Astrocyte of the cerebellum (primary cell): ENCODE results near the gene ACAP2.

Experiments
- DNase-seq: peaks from one replicate; pipeline ENCODE4 v3.0.0-alpha.2; 2011; ENCODE audit warnings: low read depth
- H3K4me3 ChIP-seq: 2 replicates; pipeline ENCODE4 v1.5.1; 2011; ENCODE audit warnings: mild to moderate bottlenecking, low read depth, low read length, moderate library complexity
- CTCF ChIP-seq: IDR thresholded peaks from 2 replicates; pipeline ENCODE4 v1.5.1; 2012; ENCODE audit warnings: low read length, low read depth, moderate library complexity, mild to moderate bottlenecking; ENCODE audit errors: missing control alignments
- in situ Hi-C: cut with HindIII; loops from 2 replicates; pipeline ENCODE4 v1.10.0; 2017; ENCODE audit warnings: low sequenced_read_pairs

Gene ACAP2

GRCh38 chr3:195462308-195462610, 19.4 kb upstream of the ACAP2 start:
- no peak overlapping the region for H3K4me3 ChIP-seq
- no peak for TF ChIP-seq CTCF
- in situ Hi-C loops: no loop called here
- no peak for DNase-seq

- no peak for DNase-seq
- no peak overlapping the region for H3K4me3 ChIP-seq
- no peak for TF ChIP-seq CTCF
- in situ Hi-C loops: no loop called here
Observed at GRCh38 chr3:195461594-195462307, 18.9 kb upstream of the ACAP2 start.

- H3K4me3 ChIP-seq: no peak overlapping the region
- DNase-seq: no peak
- no peak for TF ChIP-seq CTCF
- in situ Hi-C loops: no loop called here
Observed at GRCh38 chr3:195460091-195460713, 17.4 kb upstream of the ACAP2 start.

- no peak for DNase-seq
- TF ChIP-seq CTCF: no peak
- H3K4me3 ChIP-seq: no peak overlapping the region
- in situ Hi-C loops: no loop called here
Observed at GRCh38 chr3:195458316-195458717, 15.5 kb upstream of the ACAP2 start.

GRCh38 chr3:195455789-195456188, 13.0 kb upstream of the ACAP2 start:
- no peak overlapping the region for H3K4me3 ChIP-seq
- DNase-seq: no peak
- no peak for TF ChIP-seq CTCF
- in situ Hi-C loops: no loop called here

- no peak overlapping the region for H3K4me3 ChIP-seq
- DNase-seq: no peak
- no peak for TF ChIP-seq CTCF
- in situ Hi-C loops: no loop called here
Observed at GRCh38 chr3:195453236-195453635, 10.4 kb upstream of the ACAP2 start.
